ES-I3 (cell line): ENCODE results near the gene FREM3.

Experiments
- H3K36me3 ChIP-seq: 2 replicates; pipeline ENCODE4 v1.6.1; 2013; ENCODE audit warnings: mild to moderate bottlenecking, low read length, control low read depth, moderate library complexity; ENCODE audit not compliant: insufficient read depth
- H3K4me1 ChIP-seq: 2 replicates; pipeline ENCODE4 v1.6.1; 2013; ENCODE audit warnings: mild to moderate bottlenecking, control low read depth, low read length; ENCODE audit not compliant: insufficient read depth
- H3K9ac ChIP-seq: 2 replicates; pipeline ENCODE4 v1.6.1; 2013; ENCODE audit warnings: low read depth, mild to moderate bottlenecking, low read length, moderate library complexity
- H3K9me3 ChIP-seq: 2 replicates; pipeline ENCODE4 v1.6.1; 2013; ENCODE audit warnings: mild to moderate bottlenecking, low read length, moderate library complexity; ENCODE audit not compliant: control insufficient read depth, insufficient read depth

FREM3 gene

GRCh38 chr4:143634763-143635162 is 65.7 kb downstream of the FREM3 start:
- Histone ChIP-seq H3K36me3 (no peaks in the 10 kb centered on the region), H3K9ac (no peak overlapping the region), H3K9me3 (no peaks in the 10 kb centered on the region), H3K4me1 (no peaks in the 10 kb centered on the region)

- Histone ChIP-seq H3K9me3 (no peaks in the 10 kb centered on the region), H3K4me1 (no peaks in the 10 kb centered on the region), H3K36me3 (no peaks in the 10 kb centered on the region), H3K9ac (no peak overlapping the region)
Observed at GRCh38 chr4:143633833-143634232, 66.6 kb downstream of the FREM3 start.

- H3K36me3 ChIP-seq: no peaks in the 10 kb centered on the region
- H3K9ac ChIP-seq: no peak overlapping the region
- H3K9me3 ChIP-seq: no peaks in the 10 kb centered on the region
- H3K4me1 ChIP-seq: no peaks in the 10 kb centered on the region
Observed at GRCh38 chr4:143626134-143626911, 74.2 kb downstream of the FREM3 start.

GRCh38 chr4:143625632-143626031 is 74.8 kb downstream of the FREM3 start:
- Histone ChIP-seq H3K9ac (no peak overlapping the region), H3K4me1 (no peaks in the 10 kb centered on the region), H3K9me3 (no peaks in the 10 kb centered on the region), H3K36me3 (no peaks in the 10 kb centered on the region)

- no peak overlapping the region for H3K9ac ChIP-seq
- H3K9me3 ChIP-seq: no peaks in the 10 kb centered on the region
- H3K4me1 ChIP-seq: no peaks in the 10 kb centered on the region
- no peaks in the 10 kb centered on the region for H3K36me3 ChIP-seq
Observed at GRCh38 chr4:143623896-143624295, 76.6 kb downstream of the FREM3 start.

- Histone ChIP-seq H3K4me1 (no peaks in the 10 kb centered on the region), H3K36me3 (no peaks in the 10 kb centered on the region), H3K9me3 (no peaks in the 10 kb centered on the region), H3K9ac (no peak overlapping the region)
Observed at GRCh38 chr4:143618811-143619210, 81.7 kb downstream of the FREM3 start.

- Histone ChIP-seq H3K4me1 (no peaks in the 10 kb centered on the region), H3K36me3 (no peaks in the 10 kb centered on the region), H3K9ac (no peak overlapping the region), H3K9me3 (no peaks in the 10 kb centered on the region)
Observed at GRCh38 chr4:143617994-143618679, 82.3 kb downstream of the FREM3 start.

- no peaks in the 10 kb centered on the region for H3K36me3 ChIP-seq
- no peak overlapping the region for H3K9ac ChIP-seq
- H3K4me1 ChIP-seq: no peaks in the 10 kb centered on the region
Observed at GRCh38 chr4:143616771-143617170, 83.7 kb downstream of the FREM3 start.

GRCh38 chr4:143609492-143609891 is 91.0 kb downstream of the FREM3 start:
- H3K9me3 ChIP-seq: no peaks in the 10 kb centered on the region
- no peaks in the 10 kb centered on the region for H3K4me1 ChIP-seq
- no peak overlapping the region for H3K9ac ChIP-seq
- H3K36me3 ChIP-seq: no peaks in the 10 kb centered on the region

More at GRCh38 chr4:143616771-143617170, 83.7 kb downstream of the FREM3 start:
- no peaks in the 10 kb centered on the region for H3K9me3 ChIP-seq

- Histone ChIP-seq H3K9ac (no peak overlapping the region), H3K4me1 (no peaks in the 10 kb centered on the region)
Observed at GRCh38 chr4:143606480-143606879, 94.0 kb downstream of the FREM3 start.

GRCh38 chr4:143599827-143600226 is 100.6 kb downstream of the FREM3 start:
- H3K4me1 ChIP-seq: no peaks in the 10 kb centered on the region
- H3K36me3 ChIP-seq: no peaks in the 10 kb centered on the region
- H3K9ac ChIP-seq: no peak overlapping the region
- H3K9me3 ChIP-seq: no peaks in the 10 kb centered on the region; the same call in 1 of the 2 replicates

More at GRCh38 chr4:143606480-143606879, 94.0 kb downstream of the FREM3 start:
- no peaks in the 10 kb centered on the region for H3K9me3 ChIP-seq
- H3K36me3 ChIP-seq: no peaks in the 10 kb centered on the region

- H3K4me1 ChIP-seq: no peaks in the 10 kb centered on the region
- H3K9ac ChIP-seq: no peak overlapping the region
- no peaks in the 10 kb centered on the region for H3K36me3 ChIP-seq
- H3K9me3 ChIP-seq: peaks cover 4% of the 10 kb centered on the region; the same call in 1 of the 2 replicates
Observed at GRCh38 chr4:143598816-143599215, 101.7 kb downstream of the FREM3 start.

GRCh38 chr4:143597276-143597675 is 103.2 kb downstream of the FREM3 start:
- Histone ChIP-seq H3K9ac (no peak overlapping the region), H3K4me1 (no peaks in the 10 kb centered on the region), H3K9me3 (peaks cover 4% of the 10 kb centered on the region; the same call in 1 of the 2 replicates), H3K36me3 (no peaks in the 10 kb centered on the region)

GRCh38 chr4:143587703-143588102 is 112.8 kb downstream of the FREM3 start:
- Histone ChIP-seq H3K9ac (no peak overlapping the region), H3K36me3 (no peaks in the 10 kb centered on the region), H3K9me3 (no peaks in the 10 kb centered on the region), H3K4me1 (no peaks in the 10 kb centered on the region)

GRCh38 chr4:143586080-143586479 is 114.4 kb downstream of the FREM3 start:
- Histone ChIP-seq H3K36me3 (no peaks in the 10 kb centered on the region), H3K9me3 (no peaks in the 10 kb centered on the region), H3K9ac (no peak overlapping the region), H3K4me1 (no peaks in the 10 kb centered on the region)
